ENCODE data around the gene TMEM128.
"Not testable (repeated sequence)": the region's sequence is repeated elsewhere in the genome, so short reads cannot be mapped to it uniquely, and the experiment has no call there.

The TMEM128 gene

DNA sequence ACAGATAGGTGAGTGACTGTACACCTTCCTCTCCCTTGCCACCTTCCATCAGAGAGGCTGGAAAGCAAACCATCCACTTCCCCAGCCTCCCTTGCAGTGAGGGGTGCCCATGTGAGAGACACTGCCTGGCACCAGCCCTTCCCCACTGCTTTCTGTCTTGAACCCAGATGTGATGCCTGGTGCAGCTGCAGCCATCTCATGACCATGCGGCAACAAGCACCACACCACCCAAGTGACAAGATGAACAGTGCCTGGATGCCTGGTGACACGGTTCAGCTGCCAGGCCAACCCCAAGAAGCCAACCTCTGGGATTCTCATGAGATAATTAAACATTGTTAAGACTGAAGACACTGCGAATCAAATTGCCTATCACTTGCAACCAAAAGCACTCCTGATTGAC lies 52.7 kb downstream of the TMEM128 start:
- DNase-seq (ENCODE audit: low read depth in 2 of 2, low spot score in 1 of 2), result no peak

DNA sequence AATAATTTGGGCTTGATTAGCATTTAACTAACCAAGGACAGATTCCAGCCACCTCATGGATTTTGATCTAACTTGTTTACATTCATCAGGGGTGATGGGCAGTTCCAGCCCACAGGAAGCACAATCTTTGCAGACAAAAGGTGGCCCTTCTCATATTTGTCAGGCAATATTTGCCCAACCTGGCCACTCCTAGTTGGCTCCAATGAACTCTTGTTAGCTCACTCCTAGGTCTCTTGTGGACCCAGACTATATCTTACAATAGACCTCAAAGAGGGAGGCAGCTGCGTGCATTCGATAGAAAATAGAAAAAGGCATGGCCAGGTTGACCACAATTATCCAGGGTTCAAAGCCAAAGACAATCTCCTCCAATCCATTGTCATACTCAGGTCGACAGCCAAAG lies 59.5 kb downstream of the TMEM128 start:
- not testable (repeated sequence) for DNase-seq (ENCODE audit: low read depth in 2 of 2, low spot score in 1 of 2)

Data from stimulated activated CD8-positive, alpha-beta memory T cell treated with anti-CD3 and anti-CD28 coated beads, Interleukin-4, amount 100 ng/mL, for 4 hours (primary cell).